Stimulated activated CD4-positive, alpha-beta T cell treated with anti-CD3 and anti-CD28 coated beads, Interleukin-1b, Interleukin-23, amount 100 ng/mL, for 1 hour (primary cell): Measurements from ENCODE around the gene SLX4IP.

Experiments used
- DNase-seq, 2 donors: peaks; one replicate each; pipeline ENCODE4 v3.0.0-alpha.2; 2020; ENCODE audit warnings: low read depth in 2 of 2

SLX4IP gene

GRCh38 chr20:10466855-10467254 lies 31.8 kb downstream of the SLX4IP start:
- DNase-seq, result no peak

- DNase-seq, result no peak
Measured at GRCh38 chr20:10467681-10468339, 32.7 kb downstream of the SLX4IP start.

GRCh38 chr20:10468340-10468845 lies 33.3 kb downstream of the SLX4IP start:
- DNase-seq, result no peak

GRCh38 chr20:10469056-10469455 lies 34.0 kb downstream of the SLX4IP start:
- DNase-seq, result no peak

GRCh38 chr20:10469599-10469998 lies 34.5 kb downstream of the SLX4IP start:
- DNase-seq, result no peak

GRCh38 chr20:10470276-10470675 lies 35.2 kb downstream of the SLX4IP start:
- no peak for DNase-seq

GRCh38 chr20:10472871-10473270 lies 37.8 kb downstream of the SLX4IP start:
- DNase-seq, result no peak

GRCh38 chr20:10474606-10475184 lies 39.6 kb downstream of the SLX4IP start:
- DNase-seq, result no peak

GRCh38 chr20:10475225-10475624 lies 40.1 kb downstream of the SLX4IP start:
- DNase-seq, result no peak

GRCh38 chr20:10476319-10476724 lies 41.2 kb downstream of the SLX4IP start:
- DNase-seq, result no peak

GRCh38 chr20:10478205-10478604 lies 43.1 kb downstream of the SLX4IP start:
- no peak for DNase-seq

- no peak for DNase-seq
Measured at GRCh38 chr20:10478930-10479329, 43.8 kb downstream of the SLX4IP start.

GRCh38 chr20:10481676-10482075 lies 46.6 kb downstream of the SLX4IP start:
- no peak for DNase-seq

- DNase-seq, result no peak
Measured at GRCh38 chr20:10483691-10484090, 48.6 kb downstream of the SLX4IP start.

- DNase-seq, result no peak
Measured at GRCh38 chr20:10487142-10488136, 52.3 kb downstream of the SLX4IP start.

- DNase-seq, result no peak
Measured at GRCh38 chr20:10488534-10488933, 53.4 kb downstream of the SLX4IP start.

GRCh38 chr20:10489853-10490252 lies 54.7 kb downstream of the SLX4IP start:
- DNase-seq, result no peak

- no peak for DNase-seq
Measured at GRCh38 chr20:10490257-10490656, 55.2 kb downstream of the SLX4IP start.

- DNase-seq, result no peak
Measured at GRCh38 chr20:10490706-10491105, 55.6 kb downstream of the SLX4IP start.

- no peak for DNase-seq
Measured at GRCh38 chr20:10492065-10492464, 57.0 kb downstream of the SLX4IP start.

GRCh38 chr20:10492844-10493243 lies 57.7 kb downstream of the SLX4IP start:
- no peak for DNase-seq

GRCh38 chr20:10495173-10495572 lies 60.1 kb downstream of the SLX4IP start:
- no peak for DNase-seq
